Naive thymus-derived CD8-positive, alpha-beta T cell (primary cell): ENCODE data around the gene VSIG8. TPM values are rescaled to one million over a fixed set of nuclear protein-coding genes. Genes with fewer than 3 reads are reported as not detected.

Source experiments
- ATAC-seq, 2 donors: fragments of 150-1000 bp; cut with Tn5 transposase in 1 of 2; sonication (Bioruptor Pico), chemical (Tn5 transposase) in 1 of 2; 1 replicate in 1 of 2; 2 replicates in 1 of 2; pipeline ENCODE4 v1.10.0; 2021; ENCODE audit warnings: mild to moderate bottlenecking in 2 of 2, moderate library complexity in 2 of 2
- POLR2A ChIA-PET: fragments of 350-600 bp; sonication (Branson Sonifier 250); formaldehyde crosslinking; loops from one replicate; lab custom pipeline; 2021; ENCODE audit warnings: antibody characterized with exemption; lab: Charles Lee
- DNase-seq, 10 donors: peaks; one replicate each; pipeline versions ENCODE4 v3.0.0 to v3.0.0-alpha.2; 2020 to 2022
- H3K27ac Mint-ChIP-seq, 10 donors: one replicate each; pipeline ENCODE4 v1.8.0; 2020 to 2022; ENCODE audit warnings: mild to moderate bottlenecking in 10 of 10, mixed read lengths in 10 of 10, moderate library complexity in 4 of 10, inconsistent platforms in 1 of 10
- H3K27me3 Mint-ChIP-seq, 5 donors: one replicate each; pipeline ENCODE4 v1.8.0; 2021 to 2022; ENCODE audit warnings: mixed read lengths in 5 of 5
- H3K36me3 Mint-ChIP-seq, 3 donors: one replicate each; pipeline ENCODE4 v1.8.0; 2020 to 2022; ENCODE audit warnings: mixed read lengths in 3 of 3, mild to moderate bottlenecking in 2 of 3, inconsistent platforms in 1 of 3
- H3K4me1 Mint-ChIP-seq, 4 donors: one replicate each; pipeline ENCODE4 v1.8.0; 2021 to 2022; ENCODE audit warnings: mixed read lengths in 4 of 4
- H3K4me3 Mint-ChIP-seq, 10 donors: one replicate each; pipeline ENCODE4 v1.8.0; 2020 to 2022; ENCODE audit warnings: mild to moderate bottlenecking in 10 of 10, mixed read lengths in 10 of 10, moderate library complexity in 6 of 10, inconsistent platforms in 1 of 10
- H3K9me3 Mint-ChIP-seq, 9 donors: one replicate each; pipeline ENCODE4 v1.8.0; 2020 to 2022; ENCODE audit warnings: mixed read lengths in 9 of 9, mild to moderate bottlenecking in 3 of 9, inconsistent platforms in 1 of 9, moderate library complexity in 1 of 9
- polyA plus RNA-seq, 3 donors: library from polyadenylated mRNA; unstranded; fragments of 300-500 nt; fragmentation: Illumina TruSeq; gene quantifications; one replicate each; pipeline ENCODE4 v1.2.3, GENCODE V29; 2021
- total RNA-seq, 8 experiments: library from RNA in 2 of 8; stranded (reverse) in 2 of 8; gene quantifications; one replicate each; pipeline ENCODE4 v1.2.3 and lab custom pipeline; 2021 to 2026

VSIG8 gene
- total and polyA plus RNA-seq, 5 experiments from 2014 or later: not detected

- POLR2A ChIA-PET: no interaction called here
- DNase-seq (no peak), ATAC-seq (no peak)
- Mint-ChIP-seq H3K4me1 (peaks cover 20 to 48% (median 34%) of the 10 kb centered on the region in 4 donors), H3K27me3 (peaks cover 0 to 1% (median 0%) of the 10 kb centered on the region in 5 donors), H3K4me3 (no peak overlapping the region), H3K27ac (peak overlapping the region in 5 of 10 donors; percentile 3 to 57 (median 31)), H3K9me3 (no peaks in the 10 kb centered on the region), H3K36me3 (peaks cover 0 to 7% (median 0%) of the 10 kb centered on the region in 3 donors)
Observed at GRCh38 chr1:159851407-159851806, 11.1 kb downstream of the VSIG8 start.

- peaks cover 15 to 41% (median 28%) of the 10 kb centered on the region in 4 donors for H3K4me1 Mint-ChIP-seq
- peaks cover 0 to 1% (median 0%) of the 10 kb centered on the region in 5 donors for H3K27me3 Mint-ChIP-seq
- H3K27ac Mint-ChIP-seq: peak overlapping the region in 4 of 10 donors; percentile 0 to 54 (median 24)
- ATAC-seq: no peak
- POLR2A ChIA-PET: no interaction called here
- DNase-seq: no peak
- no peak overlapping the region for H3K4me3 Mint-ChIP-seq
- H3K36me3 Mint-ChIP-seq: peaks cover 0 to 7% (median 0%) of the 10 kb centered on the region in 3 donors
- no peaks in the 10 kb centered on the region for H3K9me3 Mint-ChIP-seq
Observed at GRCh38 chr1:159849626-159850366, 12.7 kb downstream of the VSIG8 start.

- no peak for ATAC-seq
- H3K27me3 Mint-ChIP-seq: peaks cover 0 to 6% (median 0%) of the 10 kb centered on the region in 5 donors
Observed at GRCh38 chr1:159848326-159848725, 14.1 kb downstream of the VSIG8 start.

GRCh38 chr1:159847231-159847630 lies 15.2 kb downstream of the VSIG8 start:
- peaks cover 0 to 7% (median 0%) of the 10 kb centered on the region in 3 donors for H3K36me3 Mint-ChIP-seq
- no peak overlapping the region for H3K4me3 Mint-ChIP-seq

More at GRCh38 chr1:159848326-159848725, 14.1 kb downstream of the VSIG8 start:
- Mint-ChIP-seq H3K4me3 (no peak overlapping the region), H3K9me3 (no peaks in the 10 kb centered on the region), H3K36me3 (peaks cover 0 to 7% (median 0%) of the 10 kb centered on the region in 3 donors), H3K4me1 (peaks cover 6 to 32% (median 23%) of the 10 kb centered on the region in 4 donors), H3K27ac (peak overlapping the region in 3 of 10 donors; percentile 34 to 56 (median 37))
- DNase-seq: no peak
- POLR2A ChIA-PET: no interaction called here

GRCh38 chr1:159845751-159846629 lies 16.5 kb downstream of the VSIG8 start:
- POLR2A ChIA-PET: no interaction called here
- Mint-ChIP-seq H3K27ac (peak overlapping the region in 2 of 10 donors; percentile 3 to 15), H3K36me3 (peaks cover 0 to 3% (median 3%) of the 10 kb centered on the region in 3 donors), H3K4me1 (peaks cover 4 to 22% (median 16%) of the 10 kb centered on the region in 4 donors), H3K4me3 (no peak overlapping the region), H3K9me3 (no peaks in the 10 kb centered on the region), H3K27me3 (peaks cover 0 to 8% (median 0%) of the 10 kb centered on the region in 5 donors)
- ATAC-seq: no peak
- no peak for DNase-seq

More at GRCh38 chr1:159847231-159847630, 15.2 kb downstream of the VSIG8 start:
- Mint-ChIP-seq H3K4me1 (peaks cover 4 to 28% (median 21%) of the 10 kb centered on the region in 4 donors), H3K27ac (no peak overlapping the region), H3K27me3 (peaks cover 0 to 6% (median 0%) of the 10 kb centered on the region in 5 donors), H3K9me3 (no peaks in the 10 kb centered on the region)
- no peak for ATAC-seq
- no peak for DNase-seq
- POLR2A ChIA-PET: no interaction called here

GRCh38 chr1:159843459-159843858 lies 19.0 kb downstream of the VSIG8 start:
- ATAC-seq: no peak
- Mint-ChIP-seq H3K9me3 (no peaks in the 10 kb centered on the region), H3K4me3 (no peak overlapping the region), H3K27ac (no peak overlapping the region), H3K27me3 (peaks cover 0 to 6% (median 0%) of the 10 kb centered on the region in 5 donors), H3K36me3 (peaks cover 0 to 6% (median 3%) of the 10 kb centered on the region in 3 donors), H3K4me1 (peaks cover 0 to 13% (median 8%) of the 10 kb centered on the region in 4 donors)
- POLR2A ChIA-PET: no interaction called here
- DNase-seq: no peak

- ATAC-seq: no peak
- H3K27ac Mint-ChIP-seq: peak overlapping the region in 2 of 10 donors; percentile 20 to 51
Observed at GRCh38 chr1:159841749-159842148, 20.7 kb downstream of the VSIG8 start.

GRCh38 chr1:159839116-159839849 lies 23.2 kb downstream of the VSIG8 start:
- peak overlapping the region in 3 of 10 donors; percentile 7 to 57 (median 42) for H3K27ac Mint-ChIP-seq
- H3K4me1 Mint-ChIP-seq: peaks cover 0 to 7% (median 2%) of the 10 kb centered on the region in 4 donors
- POLR2A ChIA-PET: interaction anchor here (0.9 kb wide), 1 partner anchor 12 kb away, joined by 3 read pairs; no protein-coding TSS in a partner anchor
- peaks cover 0 to 28% (median 23%) of the 10 kb centered on the region in 3 donors for H3K36me3 Mint-ChIP-seq
- H3K4me3 Mint-ChIP-seq: no peak overlapping the region
- H3K27me3 Mint-ChIP-seq: peaks cover 0 to 5% (median 0%) of the 10 kb centered on the region in 5 donors
- DNase-seq (no peak), ATAC-seq (no peak)
- no peaks in the 10 kb centered on the region for H3K9me3 Mint-ChIP-seq

More at GRCh38 chr1:159841749-159842148, 20.7 kb downstream of the VSIG8 start:
- POLR2A ChIA-PET: no interaction called here
- peaks cover 0 to 6% (median 0%) of the 10 kb centered on the region in 5 donors for H3K27me3 Mint-ChIP-seq
- peaks cover 0 to 17% (median 13%) of the 10 kb centered on the region in 3 donors for H3K36me3 Mint-ChIP-seq
- H3K9me3 Mint-ChIP-seq: no peaks in the 10 kb centered on the region
- H3K4me3 Mint-ChIP-seq: no peak overlapping the region
- DNase-seq: no peak
- peaks cover 0 to 10% (median 4%) of the 10 kb centered on the region in 4 donors for H3K4me1 Mint-ChIP-seq

GRCh38 chr1:159838715-159839114 lies 23.7 kb downstream of the VSIG8 start:
- POLR2A ChIA-PET: interaction anchor here (0.9 kb wide), 1 partner anchor 11 kb away, joined by 3 read pairs; no protein-coding TSS in a partner anchor
- Mint-ChIP-seq H3K4me1 (peaks cover 0 to 7% (median 2%) of the 10 kb centered on the region in 4 donors), H3K9me3 (no peaks in the 10 kb centered on the region), H3K4me3 (no peak overlapping the region), H3K27ac (peak overlapping the region in 2 of 10 donors; percentile 42 to 57), H3K36me3 (peaks cover 2 to 30% (median 23%) of the 10 kb centered on the region in 3 donors), H3K27me3 (peaks cover 0 to 3% (median 0%) of the 10 kb centered on the region in 5 donors)
- no peak for DNase-seq
- ATAC-seq: no peak

GRCh38 chr1:159835862-159836525 lies 26.5 kb downstream of the VSIG8 start:
- Mint-ChIP-seq H3K4me1 (peaks cover 0 to 5% (median under 1%) of the 10 kb centered on the region in 4 donors), H3K36me3 (peaks cover 4 to 32% (median 20%) of the 10 kb centered on the region in 3 donors), H3K27ac (no peak overlapping the region), H3K27me3 (no peaks in the 10 kb centered on the region), H3K4me3 (no peak overlapping the region), H3K9me3 (no peaks in the 10 kb centered on the region)
- POLR2A ChIA-PET: no interaction called here
- ATAC-seq (no peak), DNase-seq (no peak)

GRCh38 chr1:159835356-159835755 lies 27.1 kb downstream of the VSIG8 start:
- ATAC-seq (no peak), DNase-seq (no peak)
- peaks cover under 1 to 5% (median 1%) of the 10 kb centered on the region in 4 donors for H3K4me1 Mint-ChIP-seq
- H3K27ac Mint-ChIP-seq: peak overlapping the region in 2 of 10 donors; percentile 32 to 81
- POLR2A ChIA-PET: no interaction called here
- no peaks in the 10 kb centered on the region for H3K27me3 Mint-ChIP-seq
- peaks cover 0 to under 1% (median 0%) of the 10 kb centered on the region in 9 donors for H3K9me3 Mint-ChIP-seq
- H3K36me3 Mint-ChIP-seq: peaks cover 4 to 32% (median 20%) of the 10 kb centered on the region in 3 donors
- H3K4me3 Mint-ChIP-seq: no peak overlapping the region
